Smooth muscle cell (in vitro differentiated cells): Measurements from ENCODE around the gene FKBP15. TPM values are rescaled to one million over a fixed set of nuclear protein-coding genes. Genes with fewer than 3 reads are reported as not detected.

Experiments
- DNase-seq: peaks from one replicate; lab custom pipeline; 2025; ENCODE audit not compliant: unreplicated experiment; lab: John Stamatoyannopoulos, UW
- H2AFZ ChIP-seq: fragments of 200-600 bp; sonication (generic); 2 replicates; pipeline ENCODE4 v1.6.0; 2016; ENCODE audit warnings: antibody characterized with exemption, low read depth, mild to moderate bottlenecking
- H3F3A ChIP-seq: fragments of 200-600 bp; sonication (generic); 2 replicates; pipeline ENCODE4 v1.6.0; 2017; ENCODE audit warnings: antibody characterized with exemption, low read depth
- H3K27ac ChIP-seq: fragments of 200-600 bp; sonication (generic); 2 replicates; pipeline ENCODE4 v1.5.1; 2016; ENCODE audit warnings: low read depth, mild to moderate bottlenecking
- H3K27me3 ChIP-seq: fragments of 200-600 bp; sonication (generic); 2 replicates; pipeline ENCODE4 v1.6.1; 2016; ENCODE audit warnings: low read depth, mild to moderate bottlenecking
- H3K36me3 ChIP-seq: fragments of 200-600 bp; sonication (generic); 2 replicates; pipeline ENCODE4 v1.5.1; 2016; ENCODE audit warnings: low read depth
- H3K4me1 ChIP-seq: fragments of 200-600 bp; sonication (generic); 2 replicates; pipeline ENCODE4 v1.5.1; 2016; ENCODE audit warnings: low read depth
- H3K4me2 ChIP-seq: fragments of 200-600 bp; sonication (generic); 2 replicates; pipeline ENCODE4 v1.6.0; 2016; ENCODE audit warnings: mild to moderate bottlenecking
- H3K4me3 ChIP-seq: fragments of 200-600 bp; sonication (generic); 2 replicates; pipeline ENCODE4 v1.5.1; 2016; ENCODE audit warnings: mild to moderate bottlenecking
- H3K79me2 ChIP-seq: fragments of 200-600 bp; sonication (generic); 2 replicates; pipeline ENCODE4 v1.6.0; 2016; ENCODE audit warnings: low read depth, mild to moderate bottlenecking
- H3K9ac ChIP-seq: fragments of 200-600 bp; sonication (generic); 2 replicates; pipeline ENCODE4 v1.6.0; 2016; ENCODE audit warnings: low read depth
- H3K9me3 ChIP-seq: fragments of 200-600 bp; sonication (generic); replicated peaks from 2 replicates; pipeline ENCODE4 v1.5.1; 2016; ENCODE audit warnings: low read depth
- H4K20me1 ChIP-seq: fragments of 200-600 bp; sonication (generic); 2 replicates; pipeline ENCODE4 v1.6.0; 2016; ENCODE audit warnings: low read depth
- WGBS: methylation state at CpG from one replicate; pipeline ENCODE4 v1.1.7; 2016; ENCODE audit warnings: low lambda C conversion rate; 5-methylcytosine and 5-hydroxymethylcytosine counted together
- polyA plus RNA-seq: library from polyadenylated mRNA; unstranded; fragments of >200 nt; fragmentation: Nextera tagmentation; extraction: Ambion mirVana; gene quantifications from 2 replicates; pipeline ENCODE4 v1.2.1, GENCODE V29; 2016
- total RNA-seq: library from RNA; depleted of rRNA; stranded (reverse); fragments of >200 nt; gene quantifications from 2 replicates; pipeline ENCODE4 v1.2.3, GENCODE V29; 2014
- TF ChIP-seq, protein P1 (sequence below): fragments of 200-600 bp; sonication (generic); IDR thresholded peaks from 2 replicates; pipeline ENCODE4 v1.5.1; 2017; ENCODE audit warnings: borderline replicate concordance, mild to moderate bottlenecking, antibody characterized with exemption; ENCODE audit not compliant: insufficient read depth, poor library complexity, severe bottlenecking

Gene FKBP15
- total and polyA plus RNA-seq, 2 experiments from 2014 or later = 13.0 to 27.9 TPM

DNA sequence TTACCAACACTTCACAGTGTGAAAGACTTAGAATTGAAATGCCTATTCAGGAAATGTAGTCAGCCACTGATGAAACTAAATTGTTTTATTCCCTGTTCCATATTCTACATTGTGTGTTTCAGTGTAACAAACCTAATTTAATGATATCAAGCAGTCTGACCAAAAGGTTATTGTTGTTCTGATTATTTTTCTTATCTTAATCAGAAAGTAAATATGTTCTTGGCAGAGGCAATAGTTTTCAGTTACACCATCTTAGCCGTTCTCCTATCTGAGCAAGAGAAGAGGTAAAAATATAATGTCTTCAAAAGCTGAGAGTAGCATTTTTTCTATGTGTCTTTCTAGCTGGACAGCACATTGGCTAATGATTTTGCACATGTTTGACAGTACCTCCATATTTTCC, 37.2 kb upstream of the FKBP15 start:
- 100% methylated on average over 1 of the region's 1 CpG for WGBS
- no peak overlapping the region for H2AFZ ChIP-seq
- H3K4me3 ChIP-seq = no peak overlapping the region
- H4K20me1 ChIP-seq = peaks cover 23% of the 10 kb centered on the region
- H3F3A ChIP-seq = no peaks in the 10 kb centered on the region
- no peaks in the 10 kb centered on the region for H3K9me3 ChIP-seq
- no peak for DNase-seq
- H3K36me3 ChIP-seq = peaks cover 12% of the 10 kb centered on the region
- TF ChIP-seq, protein P1, sequence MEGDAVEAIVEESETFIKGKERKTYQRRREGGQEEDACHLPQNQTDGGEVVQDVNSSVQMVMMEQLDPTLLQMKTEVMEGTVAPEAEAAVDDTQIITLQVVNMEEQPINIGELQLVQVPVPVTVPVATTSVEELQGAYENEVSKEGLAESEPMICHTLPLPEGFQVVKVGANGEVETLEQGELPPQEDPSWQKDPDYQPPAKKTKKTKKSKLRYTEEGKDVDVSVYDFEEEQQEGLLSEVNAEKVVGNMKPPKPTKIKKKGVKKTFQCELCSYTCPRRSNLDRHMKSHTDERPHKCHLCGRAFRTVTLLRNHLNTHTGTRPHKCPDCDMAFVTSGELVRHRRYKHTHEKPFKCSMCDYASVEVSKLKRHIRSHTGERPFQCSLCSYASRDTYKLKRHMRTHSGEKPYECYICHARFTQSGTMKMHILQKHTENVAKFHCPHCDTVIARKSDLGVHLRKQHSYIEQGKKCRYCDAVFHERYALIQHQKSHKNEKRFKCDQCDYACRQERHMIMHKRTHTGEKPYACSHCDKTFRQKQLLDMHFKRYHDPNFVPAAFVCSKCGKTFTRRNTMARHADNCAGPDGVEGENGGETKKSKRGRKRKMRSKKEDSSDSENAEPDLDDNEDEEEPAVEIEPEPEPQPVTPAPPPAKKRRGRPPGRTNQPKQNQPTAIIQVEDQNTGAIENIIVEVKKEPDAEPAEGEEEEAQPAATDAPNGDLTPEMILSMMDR = no peak
- H3K79me2 ChIP-seq = no peaks in the 10 kb centered on the region
- H3K27ac ChIP-seq = no peak overlapping the region
- no peak overlapping the region for H3K4me2 ChIP-seq
- no peaks in the 10 kb centered on the region for H3K27me3 ChIP-seq
- no peaks in the 10 kb centered on the region for H3K4me1 ChIP-seq
- no peak overlapping the region for H3K9ac ChIP-seq

DNA sequence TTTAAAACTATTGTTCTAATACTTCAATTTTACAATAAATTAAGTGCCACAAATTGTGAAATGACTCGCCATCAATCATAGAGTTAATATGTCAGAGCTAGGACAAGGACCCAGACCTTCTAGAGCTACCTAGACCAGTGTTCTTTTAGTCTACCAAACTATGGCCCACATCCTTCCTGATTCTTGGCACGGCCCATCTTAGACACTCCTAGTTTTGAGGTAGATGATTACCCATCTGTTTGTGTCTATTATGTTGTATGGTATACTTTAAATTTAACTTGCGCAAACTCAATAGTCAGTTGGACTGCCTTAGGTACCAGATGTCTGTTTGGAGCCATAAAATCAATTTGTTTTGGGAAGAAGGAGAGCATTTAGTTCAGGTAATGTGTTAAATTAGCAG, 36.8 kb upstream of the FKBP15 start:
- no peaks in the 10 kb centered on the region for H3K27me3 ChIP-seq
- H3K9ac ChIP-seq = no peak overlapping the region
- no peak overlapping the region for H3K4me2 ChIP-seq
- H3K36me3 ChIP-seq = peaks cover 12% of the 10 kb centered on the region
- H3K9me3 ChIP-seq = no peaks in the 10 kb centered on the region
- no peaks in the 10 kb centered on the region for H3K4me1 ChIP-seq
- no peaks in the 10 kb centered on the region for H3K79me2 ChIP-seq
- 98% methylated on average over 3 of the region's 3 CpGs for WGBS
- no peak for DNase-seq
- no peak overlapping the region for H3K27ac ChIP-seq
- H3K4me3 ChIP-seq = no peak overlapping the region
- peaks cover 26% of the 10 kb centered on the region for H4K20me1 ChIP-seq
- TF ChIP-seq, protein P1 = no peak
- H2AFZ ChIP-seq = no peak overlapping the region
- no peaks in the 10 kb centered on the region for H3F3A ChIP-seq

GRCh38 chr9:113255438-113255837, 34.4 kb upstream of the FKBP15 start:
- no peak for DNase-seq
- Histone ChIP-seq H3K4me1 (no peaks in the 10 kb centered on the region), H3K36me3 (peaks cover 8% of the 10 kb centered on the region), H3K9me3 (no peaks in the 10 kb centered on the region), H3K4me3 (no peak overlapping the region), H3K27me3 (no peaks in the 10 kb centered on the region), H3K27ac (no peak overlapping the region), H2AFZ (no peak overlapping the region), H3K9ac (no peak overlapping the region), H4K20me1 (peaks cover 43% of the 10 kb centered on the region), H3K79me2 (peaks cover 20% of the 10 kb centered on the region), H3F3A (no peaks in the 10 kb centered on the region), H3K4me2 (no peak overlapping the region)
- WGBS = 94% methylated on average over 6 of the region's 6 CpGs
- TF ChIP-seq, protein P1 = no peak

- Histone ChIP-seq H4K20me1 (peaks cover 43% of the 10 kb centered on the region), H3K27me3 (no peaks in the 10 kb centered on the region), H3K4me3 (no peak overlapping the region), H3F3A (no peaks in the 10 kb centered on the region), H2AFZ (no peak overlapping the region), H3K9me3 (no peaks in the 10 kb centered on the region), H3K79me2 (peaks cover 20% of the 10 kb centered on the region), H3K9ac (no peak overlapping the region), H3K27ac (no peak overlapping the region), H3K4me1 (no peaks in the 10 kb centered on the region), H3K36me3 (peaks cover 8% of the 10 kb centered on the region), H3K4me2 (no peak overlapping the region)
- TF ChIP-seq, protein P1 = no peak
- no peak for DNase-seq
- 96% methylated on average over 1 of the region's 1 CpG for WGBS
Measured at GRCh38 chr9:113254991-113255390, 33.9 kb upstream of the FKBP15 start.
